Measurements from ENCODE around the gene PRAMEF10. TPM values are rescaled to one million over a fixed set of nuclear protein-coding genes. Genes with fewer than 3 reads are reported as not detected.
"Not testable (repeated sequence)": the region's sequence is repeated elsewhere in the genome, so short reads cannot be mapped to it uniquely, and the experiment has no call there.

PRAMEF10 gene
- total and polyA plus RNA-seq, 2 of the 13 experiments (the other 11 are each of a cell fraction or from before 2014, with no cell fraction given): not detected

DNA sequence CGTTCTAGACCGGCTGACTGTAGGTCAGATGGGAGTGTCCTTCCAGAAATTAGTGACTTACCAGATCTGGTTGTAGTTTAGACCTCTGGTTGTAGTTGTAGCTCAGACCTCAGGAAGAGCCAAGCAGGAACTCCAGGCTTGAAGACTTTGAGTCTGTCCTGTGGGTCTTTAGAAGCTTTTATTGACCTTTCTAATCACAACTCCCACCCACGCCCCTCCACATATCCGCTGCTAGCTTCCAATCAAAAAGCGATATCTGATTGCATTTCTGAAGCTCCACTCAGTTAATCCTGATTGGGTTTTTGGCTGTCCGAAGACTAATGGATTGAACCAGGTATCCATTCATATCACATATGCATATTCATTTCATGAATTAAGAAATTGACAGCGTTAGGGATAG, 49.5 kb downstream of the PRAMEF10 start, which contains the start of gene HNRNPCL1:
Gene HNRNPCL1, minus strand, starts transcription at position 101 of the 400 bp plus-strand sequence. CDS start 431 bp downstream, outside the sequence.
- H3K27me3 ChIP-seq (ENCODE audit: control insufficient read depth in 1 of 2, insufficient read depth in 2 of 2, low read length in 2 of 2); H3K4me2 ChIP-seq (ENCODE audit: low read depth, low read length); intact Hi-C loops (cut with micrococcal nuclease; ENCODE audit: unreplicated experiment); H3K9me3 ChIP-seq (ENCODE audit: low read length); H2AFZ ChIP-seq (ENCODE audit: low read length); H3K79me2 ChIP-seq (ENCODE audit: insufficient read depth, low read length); H3K9ac ChIP-seq (ENCODE audit: insufficient read depth, low read depth, low read length); DNase-seq (ENCODE audit: low spot score); H4K20me1 ChIP-seq (ENCODE audit: insufficient read depth, low read length); H3K4me3 ChIP-seq (replicated peaks in 1 of 3; ENCODE audit: insufficient read depth in 1 of 3, low read depth in 2 of 3, low read length in 3 of 3); BruUV-seq (replicated peaks); ATAC-seq; H3K27ac ChIP-seq (ENCODE audit: extremely low read length, insufficient read depth, low read length); H3K36me3 ChIP-seq (replicated peaks in 1 of 2; ENCODE audit: control insufficient read depth in 1 of 2, insufficient read depth in 2 of 2, low read length in 2 of 2); H3K4me1 ChIP-seq (ENCODE audit: insufficient read depth, low read length); CTCF ChIA-PET (ENCODE audit: low intra/inter-chr PET ratio, low total read pairs); FAIRE-seq; in situ Hi-C loops (cut with HindIII; ENCODE audit: extremely low pct_ligation_motif_present, low pct_unique_long_range_greater_than_20kb); POLR2A ChIA-PET: not testable (repeated sequence)
- WGBS (ENCODE audit: low lambda C conversion rate): 19% methylated on average over 6 of the region's 7 CpGs

Small RNA genes lying within 50 kb of the gene (small RNA-seq; reads per million reads assigned to genes)
- gene RNU6-1072P (ENCODE audit: insufficient read depth in 2 of 3, insufficient read length in 3 of 3, low read depth in 2 of 3, low replicate concordance in 1 of 3): 0 reads per million in 3 experiments

Other genes starting within 250 kb of the PRAMEF10 start
- not detected in 2 replicates for gene AADACL3, start 182.2 kb downstream of the PRAMEF10 start, total RNA-seq (2016; rRNA removed; fragmentation: Illumina TruSeq; extraction: Trizol)
- gene AADACL3, start 182.2 kb downstream of the PRAMEF10 start, polyA plus RNA-seq (2011; rRNA removed): 0.01 TPM in 1 of 2 replicates, not detected in the other
- not detected in 2 replicates for gene CFAP107, start 152.1 kb downstream of the PRAMEF10 start, total RNA-seq (2016; rRNA removed; fragmentation: Illumina TruSeq; extraction: Trizol)
- gene CFAP107, start 152.1 kb downstream of the PRAMEF10 start, polyA plus RNA-seq (2011; rRNA removed): not detected in 2 replicates
- not detected in 2 replicates for gene PRAMEF12, start 124.5 kb downstream of the PRAMEF10 start, total RNA-seq (2016; rRNA removed; fragmentation: Illumina TruSeq; extraction: Trizol)
- not detected in 2 replicates for gene PRAMEF12, start 124.5 kb downstream of the PRAMEF10 start, polyA plus RNA-seq (2011; rRNA removed)
- not detected in 2 replicates for gene PRAMEF1, start 106.9 kb downstream of the PRAMEF10 start, total RNA-seq (2016; rRNA removed; fragmentation: Illumina TruSeq; extraction: Trizol)
- gene PRAMEF1, start 106.9 kb downstream of the PRAMEF10 start, polyA plus RNA-seq (2011; rRNA removed): not detected in 2 replicates
- not detected in 2 replicates for gene PRAMEF11, start 66.9 kb downstream of the PRAMEF10 start, total RNA-seq (2016; rRNA removed; fragmentation: Illumina TruSeq; extraction: Trizol)
- gene PRAMEF11, start 66.9 kb downstream of the PRAMEF10 start, polyA plus RNA-seq (2011; rRNA removed): not detected in 2 replicates
- 0.18 TPM in 1 of 2 replicates, not detected in the other for gene HNRNPCL1, start 49.5 kb downstream of the PRAMEF10 start, total RNA-seq (2016; rRNA removed; fragmentation: Illumina TruSeq; extraction: Trizol)
- gene HNRNPCL1, start 49.5 kb downstream of the PRAMEF10 start, polyA plus RNA-seq (2011; rRNA removed): not detected in 2 replicates
- gene PRAMEF2, start 41.2 kb downstream of the PRAMEF10 start, total RNA-seq (2016; rRNA removed; fragmentation: Illumina TruSeq; extraction: Trizol): not detected in 2 replicates
- gene PRAMEF2, start 41.2 kb downstream of the PRAMEF10 start, polyA plus RNA-seq (2011; rRNA removed): not detected in 2 replicates
- gene PRAMEF4, start 12.1 kb downstream of the PRAMEF10 start, total RNA-seq (2016; rRNA removed; fragmentation: Illumina TruSeq; extraction: Trizol): not detected in 2 replicates
- gene PRAMEF4, start 12.1 kb downstream of the PRAMEF10 start, polyA plus RNA-seq (2011; rRNA removed): not detected in 2 replicates
- not detected in 2 replicates for gene PRAMEF7, start 18.3 kb upstream of the PRAMEF10 start, total RNA-seq (2016; rRNA removed; fragmentation: Illumina TruSeq; extraction: Trizol)
- not detected in 2 replicates for gene PRAMEF7, start 18.3 kb upstream of the PRAMEF10 start, polyA plus RNA-seq (2011; rRNA removed)
- not detected in 2 replicates for gene PRAMEF6, start 49.3 kb upstream of the PRAMEF10 start, total RNA-seq (2016; rRNA removed; fragmentation: Illumina TruSeq; extraction: Trizol)
- gene PRAMEF6, start 49.3 kb upstream of the PRAMEF10 start, polyA plus RNA-seq (2011; rRNA removed): not detected in 2 replicates
- gene PRAMEF27, start 158.3 kb upstream of the PRAMEF10 start, total RNA-seq (2016; rRNA removed; fragmentation: Illumina TruSeq; extraction: Trizol): not detected in 2 replicates
- gene PRAMEF27, start 158.3 kb upstream of the PRAMEF10 start, polyA plus RNA-seq (2011; rRNA removed): not detected in 2 replicates
- gene HNRNPCL3, start 162.5 kb upstream of the PRAMEF10 start, total RNA-seq (2016; rRNA removed; fragmentation: Illumina TruSeq; extraction: Trizol): not detected in 2 replicates
- gene HNRNPCL3, start 162.5 kb upstream of the PRAMEF10 start, polyA plus RNA-seq (2011; rRNA removed): not detected in 2 replicates
- not detected in 2 replicates for gene PRAMEF25, start 172.5 kb upstream of the PRAMEF10 start, total RNA-seq (2016; rRNA removed; fragmentation: Illumina TruSeq; extraction: Trizol)
- not detected in 2 replicates for gene PRAMEF25, start 172.5 kb upstream of the PRAMEF10 start, polyA plus RNA-seq (2011; rRNA removed)
- gene HNRNPCL2, start 218.6 kb upstream of the PRAMEF10 start, total RNA-seq (2016; rRNA removed; fragmentation: Illumina TruSeq; extraction: Trizol): not detected in 2 replicates
- not detected in 2 replicates for gene HNRNPCL2, start 218.6 kb upstream of the PRAMEF10 start, polyA plus RNA-seq (2011; rRNA removed)